NCI-H1930 (cell line): ENCODE measurements around the gene GFOD1.

Experiments
- DNase-seq, 2 experiments: peaks; one replicate each; lab custom pipeline; 2025; lab: John Stamatoyannopoulos, UW

Gene GFOD1

GRCh38 chr6:13425270-13425873, 62.0 kb downstream of the GFOD1 start:
- DNase-seq, result no peak

- DNase-seq, result no peak
These were observed 64.1 kb downstream of the GFOD1 start for GRCh38 chr6:13423252-13423651.

GRCh38 chr6:13422681-13423221, 64.6 kb downstream of the GFOD1 start:
- no peak for DNase-seq

- DNase-seq, result no peak
These were observed 65.9 kb downstream of the GFOD1 start for GRCh38 chr6:13421425-13422059.

GRCh38 chr6:13420269-13420668, 67.1 kb downstream of the GFOD1 start:
- DNase-seq, result no peak

GRCh38 chr6:13419422-13420195, 67.8 kb downstream of the GFOD1 start:
- no peak for DNase-seq

- no peak for DNase-seq
These were observed 68.6 kb downstream of the GFOD1 start for GRCh38 chr6:13418844-13419243.

GRCh38 chr6:13417954-13418353, 69.4 kb downstream of the GFOD1 start:
- no peak for DNase-seq

GRCh38 chr6:13417431-13417830, 70.0 kb downstream of the GFOD1 start:
- DNase-seq, result no peak

GRCh38 chr6:13415283-13415682, 72.1 kb downstream of the GFOD1 start:
- DNase-seq, result no peak

- DNase-seq, result no peak
These were observed 73.4 kb downstream of the GFOD1 start for GRCh38 chr6:13413900-13414555.

- no peak for DNase-seq
These were observed 73.9 kb downstream of the GFOD1 start for GRCh38 chr6:13413466-13413862.

GRCh38 chr6:13412639-13413465, 74.5 kb downstream of the GFOD1 start:
- no peak for DNase-seq

GRCh38 chr6:13412211-13412610, 75.2 kb downstream of the GFOD1 start:
- no peak for DNase-seq

- no peak for DNase-seq
These were observed 75.9 kb downstream of the GFOD1 start for GRCh38 chr6:13411484-13411883.

- DNase-seq, result no peak
These were observed 77.4 kb downstream of the GFOD1 start for GRCh38 chr6:13409991-13410390.

- DNase-seq, result no peak
These were observed 79.4 kb downstream of the GFOD1 start for GRCh38 chr6:13407709-13408695.

GRCh38 chr6:13407368-13407708, 80.1 kb downstream of the GFOD1 start:
- DNase-seq, result no peak

GRCh38 chr6:13406781-13407180, 80.6 kb downstream of the GFOD1 start:
- DNase-seq, result no peak

- DNase-seq, result no peak
These were observed 81.4 kb downstream of the GFOD1 start for GRCh38 chr6:13405961-13406477.
